SK-N-MC (cell line): ENCODE results near the gene RCAN2.
"Not testable (repeated sequence)": the region's sequence is repeated elsewhere in the genome, so short reads cannot be mapped to it uniquely, and the experiment has no call there.

Experiments used
- EZH2 ChIP-seq: fragments of 200-600 bp; sonication (generic); IDR thresholded peaks from one replicate; pipeline ENCODE4 v1.6.1; 2017; ENCODE audit warnings: antibody characterized with exemption
- POLR2AphosphoS5 ChIP-seq: IDR thresholded peaks from 2 replicates; pipeline ENCODE4 v1.6.1; 2012; ENCODE audit warnings: mild to moderate bottlenecking, low read depth, low read length, borderline replicate concordance

- not testable (repeated sequence) for TF ChIP-seq EZH2, POLR2AphosphoS5
Measured at GRCh38 chr6:46405620-46406180, 85.5 kb downstream of the RCAN2 start.
